HepG2 (cell line): ENCODE data around the gene LGALS14. TPM values are rescaled to one million over a fixed set of nuclear protein-coding genes. Genes with fewer than 3 reads are reported as not detected.
"Not testable (repeated sequence)": the region's sequence is repeated elsewhere in the genome, so short reads cannot be mapped to it uniquely, and the experiment has no call there.

Experiments
- ATAC-seq: fragments of 200-7000 bp; cut with Tn5 transposase; 3 replicates; pipeline ENCODE4 v1.9.1; 2020; ENCODE audit warnings: mild to moderate bottlenecking, moderate library complexity
- BruUV-seq: library from RNA; stranded (reverse); fragments of 400-500 nt; replicated peaks from 2 replicates; lab custom pipeline; 2021; lab: Mats Ljungman, UMichigan
- CTCF ChIA-PET: fragments of 300-600 bp; formaldehyde crosslinking; extraction: SDS; loops from one replicate; lab custom pipeline; 2021; ENCODE audit warnings: low total read pairs, inconsistent platforms, low intra/inter-chr PET ratio; lab: Yijun Ruan, JAX
- POLR2A ChIA-PET: fragments of 350-600 bp; sonication (Branson Sonifier 250); formaldehyde crosslinking; loops from one replicate; lab custom pipeline; 2020; ENCODE audit warnings: antibody characterized with exemption, inconsistent platforms; lab: Yijun Ruan, JAX
- DNase-seq: peaks from one replicate; pipeline ENCODE4 v3.0.0-alpha.2; 2015; ENCODE audit warnings: low spot score
- FAIRE-seq: peaks from 3 replicates; lab custom pipeline; 2011; peaks lifted over from hg19 to GRCh38; lab: Jason Lieb, UNC
- H2AFZ ChIP-seq: one replicate; pipeline ENCODE4 v1.6.1; 2011; ENCODE audit warnings: low read length, inconsistent platforms
- H3K27ac ChIP-seq: fragments of 300-600 bp; 3 replicates; pipeline ENCODE4 v1.8.0; 2011; ENCODE audit warnings: mixed run types, mild to moderate bottlenecking, mixed read lengths, low read length, inconsistent platforms; ENCODE audit not compliant: insufficient read depth; ENCODE audit errors: extremely low read length
- H3K27me3 ChIP-seq, 2 experiments: fragments of 200-600 bp in 1 of 2; 2 replicates in 1 of 2; 3 replicates in 1 of 2; pipeline versions ENCODE4 v1.6.0 to v1.8.0; 2011; ENCODE audit warnings: low read length in 2 of 2, mild to moderate bottlenecking in 2 of 2, moderate library complexity in 2 of 2, inconsistent platforms in 1 of 2; ENCODE audit not compliant: insufficient read depth in 2 of 2, control insufficient read depth in 1 of 2
- H3K36me3 ChIP-seq, 2 experiments: fragments of 200-600 bp in 1 of 2; replicated peaks in 1 of 2; 2 replicates in 1 of 2; 3 replicates in 1 of 2; pipeline versions ENCODE4 v1.5.1 to v1.8.0; 2011; ENCODE audit warnings: low read length in 2 of 2, inconsistent platforms in 1 of 2; ENCODE audit not compliant: insufficient read depth in 2 of 2, control insufficient read depth in 1 of 2
- H3K4me1 ChIP-seq: 2 replicates; pipeline ENCODE4 v1.5.1; 2012; ENCODE audit warnings: low read length, inconsistent platforms; ENCODE audit not compliant: insufficient read depth
- H3K4me2 ChIP-seq: 2 replicates; pipeline ENCODE4 v1.6.0; 2011; ENCODE audit warnings: low read depth, low read length, inconsistent platforms
- H3K4me3 ChIP-seq, 3 experiments: fragments of 200-600 bp in 1 of 3; sonication (generic), shearing (Covaris generic) in 1 of 3; replicated peaks in 1 of 3; 2 replicates each; pipeline ENCODE4 v1.5.1; 2011 to 2016; ENCODE audit warnings: low read length in 3 of 3, inconsistent platforms in 2 of 3, low read depth in 2 of 3, mild to moderate bottlenecking in 2 of 3, control low read depth in 1 of 3, mixed read lengths in 1 of 3; ENCODE audit not compliant: insufficient read depth in 1 of 3
- H3K79me2 ChIP-seq: one replicate; pipeline ENCODE4 v1.6.1; 2011; ENCODE audit warnings: low read length, inconsistent platforms; ENCODE audit not compliant: insufficient read depth
- H3K9ac ChIP-seq: 2 replicates; pipeline ENCODE4 v1.6.0; 2011; ENCODE audit warnings: mild to moderate bottlenecking, low read depth, low read length, inconsistent platforms; ENCODE audit not compliant: insufficient read depth
- H3K9me3 ChIP-seq: 2 replicates; pipeline ENCODE4 v1.5.1; 2012; ENCODE audit warnings: mild to moderate bottlenecking, low read length
- H4K20me1 ChIP-seq: 2 replicates; pipeline ENCODE4 v1.6.0; 2011; ENCODE audit warnings: inconsistent platforms, mild to moderate bottlenecking, low read length, moderate library complexity; ENCODE audit not compliant: insufficient read depth
- CAMTA2 ChIP-seq: sonication (generic); formaldehyde crosslinking; IDR thresholded peaks from 2 replicates; pipeline ENCODE4 v1.4.0; 2020; ENCODE audit warnings: mild to moderate bottlenecking, missing genetic modification reagents, borderline replicate concordance
- ELF3 ChIP-seq: IDR thresholded peaks from 2 replicates; pipeline ENCODE4 v1.6.1; 2016; ENCODE audit warnings: missing genetic modification reagents, missing compliant biosample characterization
- FOXA3 ChIP-seq: IDR thresholded peaks from 2 replicates; pipeline ENCODE4 v1.6.1; 2016; ENCODE audit warnings: missing genetic modification reagents, missing compliant biosample characterization
- FOXO1 ChIP-seq: sonication (generic); formaldehyde crosslinking; IDR thresholded peaks from 2 replicates; pipeline ENCODE4 v1.4.0; 2020; ENCODE audit warnings: missing genetic modification reagents
- GABPA ChIP-seq, 2 experiments: IDR thresholded peaks; 2 replicates each; pipeline ENCODE4 v1.6.1; 2011 to 2016; ENCODE audit warnings: low read depth in 2 of 2, low read length in 1 of 2, missing biosample characterization in 1 of 2, missing genetic modification characterization in 1 of 2
- MED13 ChIP-seq: sonication (generic); formaldehyde crosslinking; IDR thresholded peaks from 2 replicates; pipeline ENCODE4 v1.5.0; 2020; ENCODE audit warnings: missing genetic modification reagents
- MIXL1 ChIP-seq: IDR thresholded peaks from 2 replicates; pipeline ENCODE4 v1.6.1; 2016
- SOX5 ChIP-seq: IDR thresholded peaks from 2 replicates; pipeline ENCODE4 v1.6.1; 2016; ENCODE audit warnings: borderline replicate concordance
- SPEN ChIP-seq: sonication (generic); formaldehyde crosslinking; IDR thresholded peaks from 2 replicates; pipeline ENCODE4 v1.5.1; 2020; ENCODE audit warnings: low read depth, mild to moderate bottlenecking, missing genetic modification reagents
- TEAD3 ChIP-seq: optimal IDR thresholded peaks from 2 replicates; pipeline ENCODE3; 2016; ENCODE audit warnings: borderline replicate concordance
- ZBTB20 ChIP-seq: sonication (generic); formaldehyde crosslinking; IDR thresholded peaks from 2 replicates; pipeline ENCODE4 v1.8.1; 2023; ENCODE audit warnings: missing genetic modification reagents, low read depth, mild to moderate bottlenecking, borderline replicate concordance
- ZKSCAN5 ChIP-seq: sonication (generic); formaldehyde crosslinking; IDR thresholded peaks from 2 replicates; pipeline ENCODE4 v1.5.1; 2020; ENCODE audit warnings: mild to moderate bottlenecking, missing genetic modification reagents
- ZNF292 ChIP-seq: sonication (generic); formaldehyde crosslinking; IDR thresholded peaks from 2 replicates; pipeline ENCODE4 v1.8.1; 2022; ENCODE audit warnings: mild to moderate bottlenecking, low read depth, missing genetic modification reagents, borderline replicate concordance
- ZNF614 ChIP-seq: IDR thresholded peaks from 2 replicates; pipeline ENCODE4 v1.6.1; 2018; ENCODE audit warnings: missing biosample characterization, missing genetic modification reagents, inconsistent platforms, borderline replicate concordance
- ZNF792 ChIP-seq: IDR thresholded peaks from 2 replicates; pipeline ENCODE4 v1.6.1; 2016
- WGBS: methylation state at CpG from one replicate; pipeline ENCODE4 v1.1.6; 2017; ENCODE audit warnings: low lambda C conversion rate; 5-methylcytosine and 5-hydroxymethylcytosine counted together
- in situ Hi-C: cut with HindIII; loops from 2 replicates; pipeline ENCODE4 v1.10.0; 2017; ENCODE audit warnings: low pct_unique_long_range_greater_than_20kb; ENCODE audit not compliant: extremely low pct_ligation_motif_present
- intact Hi-C: fragments of 100-400 bp; cut with micrococcal nuclease; formaldehyde crosslinking; loops from one replicate; pipeline ENCODE4 v1.10.0; 2022; ENCODE audit not compliant: unreplicated experiment
- polyA plus RNA-seq, 8 experiments: library from polyadenylated mRNA; depleted of rRNA in 3 of 8; stranded (reverse) in 7 of 8; unstranded in 1 of 8; fragments of >200 nt; fragmentation: Illumina TruSeq in 4 of 8; extraction: Trizol in 4 of 8; gene quantifications; 2 replicates each; pipeline versions ENCODE4 v1.2.1 to v1.2.3, GENCODE V29; 2011 to 2016; ENCODE audit warnings: low read depth in 4 of 8, missing spikeins in 1 of 8, mixed read lengths in 1 of 8; ENCODE audit not compliant: insufficient read depth in 1 of 8
- total RNA-seq, 5 experiments: library from RNA; depleted of rRNA; stranded (reverse); fragments of >200 nt; fragmentation: Illumina TruSeq; extraction: Trizol; gene quantifications; 2 replicates each; pipeline ENCODE4 v1.2.3, GENCODE V29; 2016; ENCODE audit warnings: low read depth in 1 of 5

The LGALS14 gene
- total and polyA plus RNA-seq, 2 of the 13 experiments (the other 11 are each of a cell fraction or from before 2014, with no cell fraction given) = not detected

GRCh38 chr19:39686739-39687138 is 17.5 kb upstream of the LGALS14 start:
- ChIA-PET POLR2A (no interaction called here), CTCF (no interaction called here)
- in situ Hi-C loops (no loop called here), intact Hi-C loops (no loop called here)
- no TSS peak for BruUV-seq
- no peak overlapping the region for H3K4me2 ChIP-seq
- H3K4me1 ChIP-seq = peaks cover 19% of the 10 kb centered on the region
- no peak for FAIRE-seq
- ATAC-seq = no peak
- H3K36me3 ChIP-seq = no peaks in the 10 kb centered on the region
- no peaks in the 10 kb centered on the region for H3K79me2 ChIP-seq
- no peak for TF ChIP-seq CAMTA2 (CRISPR knock-in tag)
- TF ChIP-seq GABPA (IDR thresholded peaks at IDR 0.05; ENCODE audit: low read depth, low read length) = no peak; the same call in 1 of the 2 replicates
- TF ChIP-seq GABPA (CRISPR knock-in tag; IDR thresholded peaks at IDR 0.05; ENCODE audit: low read depth) = peak; percentile 37; the same call in 1 of the 2 replicates
- no peak for TF ChIP-seq MED13 (CRISPR knock-in tag)
- no peak for TF ChIP-seq SPEN (CRISPR knock-in tag)
- no peak overlapping the region for H3K4me3 ChIP-seq
- no peak overlapping the region for H3K9ac ChIP-seq
- no peak overlapping the region for H3K27ac ChIP-seq
- no peaks in the 10 kb centered on the region for H4K20me1 ChIP-seq
- 45% methylated on average over 3 of the region's 3 CpGs for WGBS
- DNase-seq = no peak
- no peaks in the 10 kb centered on the region for H3K9me3 ChIP-seq
- no peak overlapping the region for H2AFZ ChIP-seq
- peaks cover 0 to 8% of the 10 kb centered on the region in 2 experiments; a peak in 1 of 5 replicates for H3K27me3 ChIP-seq

DNA sequence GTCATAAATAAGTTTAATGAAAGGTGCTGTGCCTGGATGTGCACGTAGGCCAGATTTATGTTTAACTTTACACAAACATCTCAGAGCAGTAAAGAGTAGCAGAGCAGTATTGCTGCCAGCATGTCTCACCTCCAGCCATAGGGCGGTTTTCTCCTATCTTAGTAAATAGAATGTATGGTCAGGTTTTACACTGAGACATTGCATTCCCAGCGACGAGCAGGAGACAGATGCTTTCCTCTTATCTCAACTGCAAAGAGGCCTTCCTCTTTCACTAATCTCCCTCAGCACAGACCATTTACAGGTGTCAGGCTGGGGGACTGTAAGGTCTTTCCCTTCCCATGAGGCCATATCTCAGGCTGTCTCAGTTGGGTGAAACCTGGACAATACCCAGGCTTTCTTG is 15.6 kb upstream of the LGALS14 start:
- FAIRE-seq, H3K27ac ChIP-seq, H3K9ac ChIP-seq, CTCF ChIA-PET, ATAC-seq, H3K79me2 ChIP-seq, H3K9me3 ChIP-seq, in situ Hi-C loops, intact Hi-C loops, H3K36me3 ChIP-seq, H4K20me1 ChIP-seq, DNase-seq, H3K27me3 ChIP-seq, POLR2A ChIA-PET, BruUV-seq, H2AFZ ChIP-seq, H3K4me3 ChIP-seq: not testable (repeated sequence)
- Histone ChIP-seq H3K4me1 (peaks cover 22% of the 10 kb centered on the region), H3K4me2 (peak overlapping the region; percentile 32)
- WGBS = 0% methylated on average over 4 of the region's 4 CpGs
- TF ChIP-seq ZNF292 (CRISPR knock-in tag) = peak; percentile 51; the same call in 1 of the 2 replicates
- 0 out of 2 replicates have a peak, but pooled peaks have one; percentile 12 for TF ChIP-seq SOX5 (CRISPR knock-in tag)
- TF ChIP-seq ZNF614 (CRISPR knock-in tag) = 0 out of 2 replicates have a peak, but pooled peaks have one; percentile 53
- peak; percentile 43; the same call in 1 of the 2 replicates for TF ChIP-seq ZBTB20 (CRISPR knock-in tag)
- peak; percentile 19; the same call in 1 of the 2 replicates for TF ChIP-seq ELF3 (CRISPR knock-in tag)
- TF ChIP-seq FOXO1 (CRISPR knock-in tag) = peak; percentile 22; the same call in 1 of the 2 replicates
- TF ChIP-seq MIXL1 (CRISPR knock-in tag) = peak; percentile 63; the same call in 1 of the 2 replicates
- TF ChIP-seq ZNF792 (CRISPR knock-in tag) = peak; percentile 38; the same call in 1 of the 2 replicates
- TF ChIP-seq TEAD3 (CRISPR knock-in tag) = peak; percentile 31
- TF ChIP-seq ZKSCAN5 (CRISPR knock-in tag) = peak; percentile 48; the same call in 1 of the 2 replicates
- peak; percentile 10; the same call in 1 of the 2 replicates for TF ChIP-seq FOXA3 (CRISPR knock-in tag)
